ENCODE results near the gene REPIN1.

The REPIN1 gene

GRCh38 chr7:150407588-150408392 is 39.2 kb downstream of the REPIN1 start:
- no peak for DNase-seq (ENCODE audit: low spot score)

GRCh38 chr7:150408393-150409299 is 40.0 kb downstream of the REPIN1 start:
- no peak for DNase-seq (ENCODE audit: low spot score)

- DNase-seq (ENCODE audit: low spot score), result no peak
Measured at GRCh38 chr7:150409300-150410030, 40.8 kb downstream of the REPIN1 start.

- DNase-seq (ENCODE audit: low spot score), result no peak
Measured at GRCh38 chr7:150410131-150410530, 41.5 kb downstream of the REPIN1 start.

- DNase-seq (ENCODE audit: low spot score), result no peak
Measured at GRCh38 chr7:150410680-150411346, 42.2 kb downstream of the REPIN1 start.

- DNase-seq (ENCODE audit: low spot score), result no peak
Measured at GRCh38 chr7:150411606-150412005, 43.0 kb downstream of the REPIN1 start.

GRCh38 chr7:150412016-150412415 is 43.4 kb downstream of the REPIN1 start:
- DNase-seq (ENCODE audit: low spot score), result no peak

- DNase-seq (ENCODE audit: low spot score), result no peak
Measured at GRCh38 chr7:150412518-150413488, 44.2 kb downstream of the REPIN1 start.

GRCh38 chr7:150413640-150414081 is 45.0 kb downstream of the REPIN1 start:
- no peak for DNase-seq (ENCODE audit: low spot score)

- peak; percentile 25 for DNase-seq (ENCODE audit: low spot score)
Measured at GRCh38 chr7:150415161-150416153, 46.8 kb downstream of the REPIN1 start.

- DNase-seq (ENCODE audit: low spot score), result no peak
Measured at GRCh38 chr7:150417239-150417638, 48.6 kb downstream of the REPIN1 start.

GRCh38 chr7:150417863-150418262 is 49.2 kb downstream of the REPIN1 start:
- DNase-seq (ENCODE audit: low spot score), result peak; percentile 37

- peak; percentile 22 for DNase-seq (ENCODE audit: low spot score)
Measured at GRCh38 chr7:150420242-150420641, 51.6 kb downstream of the REPIN1 start.

- DNase-seq (ENCODE audit: low spot score), result peak; percentile 85
Measured at GRCh38 chr7:150420987-150421674, 52.5 kb downstream of the REPIN1 start.

- DNase-seq (ENCODE audit: low spot score), result peak; percentile 32
Measured at GRCh38 chr7:150421831-150422230, 53.2 kb downstream of the REPIN1 start.

Data from ecto neural progenitor cell (in vitro differentiated cells).